Measurements from ENCODE around the gene ACSL6.

The ACSL6 gene

DNA sequence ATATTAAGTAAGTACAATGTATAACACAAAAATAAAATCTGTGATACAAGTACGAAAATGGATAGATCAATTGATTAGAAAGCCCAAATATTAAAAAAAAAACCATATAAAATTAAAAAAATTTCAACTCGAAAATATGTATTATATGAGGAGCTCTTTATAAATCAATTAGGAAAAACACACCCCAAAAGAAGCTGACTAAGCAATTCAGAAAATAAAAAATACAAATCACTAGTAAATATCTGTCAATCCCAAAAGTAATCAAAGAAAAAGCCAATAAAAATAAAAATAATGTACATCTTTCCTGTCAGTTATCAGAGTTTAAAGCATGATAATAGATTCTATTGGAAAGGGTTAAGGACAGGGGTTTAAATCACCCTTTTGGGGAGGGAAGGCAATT, 10.2 kb upstream of the ACSL6 start:
- H3K9me3 ChIP-seq (ENCODE audit: control insufficient read depth, low read depth, low read length) = no peaks in the 10 kb centered on the region
- H3K36me3 ChIP-seq (ENCODE audit: control insufficient read depth, low read depth, low read length) = no peaks in the 10 kb centered on the region
- no peak overlapping the region for H3K27ac ChIP-seq (ENCODE audit: low read length)
- no peak overlapping the region for H3K9ac ChIP-seq (ENCODE audit: low read length)
- no peak overlapping the region for H3K4me3 ChIP-seq (ENCODE audit: low read length)
- H3K4me1 ChIP-seq (ENCODE audit: control insufficient read depth, low read depth, low read length) = no peaks in the 10 kb centered on the region
- H3K27me3 ChIP-seq (ENCODE audit: control insufficient read depth, insufficient read depth, low read length) = no peaks in the 10 kb centered on the region

- Histone ChIP-seq H3K9ac (ENCODE audit: low read length) (no peak overlapping the region), H3K27me3 (ENCODE audit: control insufficient read depth, insufficient read depth, low read length) (no peaks in the 10 kb centered on the region), H3K4me3 (ENCODE audit: low read length) (no peak overlapping the region), H3K4me1 (ENCODE audit: control insufficient read depth, low read depth, low read length) (no peaks in the 10 kb centered on the region), H3K9me3 (ENCODE audit: control insufficient read depth, low read depth, low read length) (no peaks in the 10 kb centered on the region), H3K36me3 (ENCODE audit: control insufficient read depth, low read depth, low read length) (no peaks in the 10 kb centered on the region), H3K27ac (ENCODE audit: low read length) (no peak overlapping the region)
These were observed 9.3 kb upstream of the ACSL6 start for GRCh38 chr5:132020568-132021339.

DNA sequence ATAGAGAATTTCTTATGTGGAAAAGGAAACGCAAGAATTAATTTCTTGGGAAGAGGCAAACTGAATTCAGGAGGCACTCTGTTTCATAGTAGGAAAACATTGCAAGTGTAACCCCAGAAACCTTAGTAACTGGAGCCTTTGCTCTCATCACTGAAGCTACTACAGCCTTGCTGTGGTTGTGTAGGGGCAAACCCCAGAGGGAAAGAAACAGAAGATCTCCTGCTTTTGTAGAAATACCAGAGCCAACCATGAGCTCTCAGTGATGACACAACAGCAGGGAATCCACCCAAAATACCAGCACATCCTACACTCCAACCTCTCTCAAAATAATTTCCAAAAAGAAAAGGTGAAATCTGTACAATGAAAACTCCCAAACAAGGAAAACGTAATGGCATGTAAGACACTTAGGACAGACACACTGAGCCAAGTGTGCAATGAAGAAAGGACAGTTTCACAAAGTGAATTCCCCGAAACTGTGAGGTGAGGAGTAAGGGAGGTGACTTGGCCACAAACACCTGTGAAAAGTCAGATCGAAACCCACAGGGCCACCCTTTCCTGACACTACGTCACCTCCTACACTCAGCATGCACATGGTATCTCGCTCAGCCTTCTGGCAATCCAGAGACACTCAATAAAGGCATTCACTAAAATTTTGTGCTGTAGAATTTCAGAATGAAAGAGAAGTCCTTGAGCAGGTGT, 8.5 kb upstream of the ACSL6 start:
- no peaks in the 10 kb centered on the region for H3K9me3 ChIP-seq (ENCODE audit: control insufficient read depth, low read depth, low read length)
- H3K27me3 ChIP-seq (ENCODE audit: control insufficient read depth, insufficient read depth, low read length) = no peaks in the 10 kb centered on the region
- no peak overlapping the region for H3K9ac ChIP-seq (ENCODE audit: low read length)
- no peaks in the 10 kb centered on the region for H3K4me1 ChIP-seq (ENCODE audit: control insufficient read depth, low read depth, low read length)
- H3K36me3 ChIP-seq (ENCODE audit: control insufficient read depth, low read depth, low read length) = no peaks in the 10 kb centered on the region
- no peak overlapping the region for H3K27ac ChIP-seq (ENCODE audit: low read length)
- no peak overlapping the region for H3K4me3 ChIP-seq (ENCODE audit: low read length)

GRCh38 chr5:132019337-132019736, 7.9 kb upstream of the ACSL6 start:
- Histone ChIP-seq H3K9me3 (ENCODE audit: control insufficient read depth, low read depth, low read length) (no peaks in the 10 kb centered on the region), H3K4me3 (ENCODE audit: low read length) (no peak overlapping the region), H3K9ac (ENCODE audit: low read length) (no peak overlapping the region), H3K27ac (ENCODE audit: low read length) (no peak overlapping the region), H3K27me3 (ENCODE audit: control insufficient read depth, insufficient read depth, low read length) (no peaks in the 10 kb centered on the region), H3K36me3 (ENCODE audit: control insufficient read depth, low read depth, low read length) (no peaks in the 10 kb centered on the region), H3K4me1 (ENCODE audit: control insufficient read depth, low read depth, low read length) (no peaks in the 10 kb centered on the region)

DNA sequence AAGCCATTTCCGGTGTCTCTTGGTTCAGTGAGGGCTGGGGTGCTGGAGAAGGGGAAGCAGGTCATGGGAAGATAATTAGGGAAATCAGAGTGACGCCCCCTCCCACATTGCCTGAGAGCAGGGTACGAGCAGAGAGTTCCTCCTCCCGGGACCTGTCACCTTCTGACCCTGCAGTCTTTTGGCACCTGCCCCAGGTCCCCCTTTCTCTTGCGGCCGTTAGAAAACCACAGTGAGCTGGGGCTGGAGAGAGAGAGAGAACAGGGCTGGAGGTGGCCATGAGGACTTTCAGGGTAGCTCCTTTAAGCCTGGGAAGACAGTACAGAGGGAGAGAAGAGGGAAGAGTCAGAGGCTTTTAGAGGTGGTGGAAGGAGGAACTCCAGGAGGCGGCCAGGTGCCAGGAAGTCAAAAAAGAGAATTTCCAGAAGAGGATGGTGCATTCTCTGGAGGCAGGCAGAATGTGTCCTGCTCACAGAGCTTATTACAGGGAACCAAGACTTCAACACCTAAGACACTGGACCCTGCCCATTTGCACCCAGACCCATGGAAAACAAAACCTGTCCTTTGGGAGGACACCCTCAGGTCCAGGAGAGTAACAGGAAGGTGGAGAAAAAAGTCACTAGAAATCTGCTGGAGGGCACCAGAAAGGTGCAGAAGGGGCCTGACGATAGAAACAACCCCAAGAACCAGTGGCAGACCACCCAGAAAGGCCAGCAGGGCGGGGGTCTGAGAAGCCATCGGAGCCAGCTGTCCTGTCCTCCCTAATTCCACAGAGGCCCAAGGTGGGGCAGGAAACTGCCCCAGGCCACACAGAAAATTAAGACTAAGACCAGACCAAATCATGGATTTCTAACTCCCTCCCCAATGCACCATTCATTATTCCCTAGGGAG, 6.5 kb upstream of the ACSL6 start:
- H3K36me3 ChIP-seq (ENCODE audit: control insufficient read depth, low read depth, low read length) = no peaks in the 10 kb centered on the region
- H3K27me3 ChIP-seq (ENCODE audit: control insufficient read depth, insufficient read depth, low read length) = no peaks in the 10 kb centered on the region
- no peaks in the 10 kb centered on the region for H3K4me1 ChIP-seq (ENCODE audit: control insufficient read depth, low read depth, low read length)
- H3K9me3 ChIP-seq (ENCODE audit: control insufficient read depth, low read depth, low read length) = no peaks in the 10 kb centered on the region
- H3K27ac ChIP-seq (ENCODE audit: low read length) = no peak overlapping the region
- no peak overlapping the region for H3K9ac ChIP-seq (ENCODE audit: low read length)
- no peak overlapping the region for H3K4me3 ChIP-seq (ENCODE audit: low read length)

- no peaks in the 10 kb centered on the region for H3K36me3 ChIP-seq (ENCODE audit: control insufficient read depth, low read depth, low read length)
- peaks cover 5% of the 10 kb centered on the region for H3K27me3 ChIP-seq (ENCODE audit: control insufficient read depth, insufficient read depth, low read length)
- H3K4me3 ChIP-seq (ENCODE audit: low read length) = no peak overlapping the region
- H3K27ac ChIP-seq (ENCODE audit: low read length) = no peak overlapping the region
- H3K9ac ChIP-seq (ENCODE audit: low read length) = no peak overlapping the region
- H3K9me3 ChIP-seq (ENCODE audit: control insufficient read depth, low read depth, low read length) = no peaks in the 10 kb centered on the region
- H3K4me1 ChIP-seq (ENCODE audit: control insufficient read depth, low read depth, low read length) = no peaks in the 10 kb centered on the region
These were observed 5.9 kb upstream of the ACSL6 start for GRCh38 chr5:132017316-132017715.

DNA sequence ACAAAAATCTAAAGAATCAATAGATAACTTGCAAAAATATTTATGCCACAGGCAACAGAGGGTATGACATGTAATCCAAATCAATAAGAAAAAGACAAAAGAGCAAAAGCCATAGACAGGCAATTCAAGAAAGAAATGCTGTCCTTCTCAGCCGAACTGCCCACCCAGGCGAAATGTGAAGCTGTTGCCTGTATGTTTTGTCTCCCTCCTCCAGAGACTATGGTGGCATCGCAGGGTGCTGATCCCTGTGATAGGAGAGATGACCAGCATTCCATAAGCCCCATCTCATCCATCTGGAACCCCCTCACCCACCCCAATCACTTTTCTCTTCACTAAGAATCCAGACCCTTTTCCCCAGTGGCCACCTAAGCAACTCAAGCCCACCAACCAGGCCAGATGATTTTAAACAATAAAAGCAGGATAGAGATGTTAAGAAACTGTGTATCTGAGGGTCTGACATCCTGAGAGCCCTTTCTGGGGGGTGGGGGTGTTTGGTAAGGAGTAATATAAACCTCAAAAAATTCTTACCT, 5.3 kb upstream of the ACSL6 start:
- Histone ChIP-seq H3K27me3 (ENCODE audit: control insufficient read depth, insufficient read depth, low read length) (peaks cover 10% of the 10 kb centered on the region), H3K4me1 (ENCODE audit: control insufficient read depth, low read depth, low read length) (no peaks in the 10 kb centered on the region), H3K27ac (ENCODE audit: low read length) (no peak overlapping the region), H3K9ac (ENCODE audit: low read length) (no peak overlapping the region), H3K4me3 (ENCODE audit: low read length) (no peak overlapping the region), H3K36me3 (ENCODE audit: control insufficient read depth, low read depth, low read length) (no peaks in the 10 kb centered on the region), H3K9me3 (ENCODE audit: control insufficient read depth, low read depth, low read length) (no peaks in the 10 kb centered on the region)

DNA sequence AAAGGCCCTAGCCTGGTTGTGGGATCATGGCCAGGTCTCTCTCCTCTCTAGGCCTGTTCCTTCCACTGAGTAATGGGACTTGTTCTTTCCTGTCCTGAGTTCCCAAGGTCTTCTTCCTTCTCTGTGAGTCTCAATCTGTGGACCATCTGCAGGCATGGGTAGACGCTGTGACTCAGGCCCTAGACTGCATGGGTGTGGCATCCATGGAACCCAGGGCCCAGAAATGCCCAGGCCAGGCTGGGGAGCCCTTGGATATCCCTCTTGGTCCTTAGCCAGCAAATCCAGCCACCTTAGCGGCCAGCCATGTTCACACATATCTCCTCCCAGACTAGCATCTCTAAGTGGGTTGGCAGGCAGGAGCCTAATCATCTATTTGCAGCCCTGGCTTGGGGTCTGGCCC, 2.3 kb upstream of the ACSL6 start:
- peaks cover 8% of the 10 kb centered on the region for H3K4me1 ChIP-seq (ENCODE audit: control insufficient read depth, low read depth, low read length)
- H3K9ac ChIP-seq (ENCODE audit: low read length) = no peak overlapping the region
- no peaks in the 10 kb centered on the region for H3K9me3 ChIP-seq (ENCODE audit: control insufficient read depth, low read depth, low read length)
- H3K36me3 ChIP-seq (ENCODE audit: control insufficient read depth, low read depth, low read length) = no peaks in the 10 kb centered on the region
- H3K27me3 ChIP-seq (ENCODE audit: control insufficient read depth, insufficient read depth, low read length) = peaks cover 33% of the 10 kb centered on the region
- H3K4me3 ChIP-seq (ENCODE audit: low read length) = no peak overlapping the region
- H3K27ac ChIP-seq (ENCODE audit: low read length) = no peak overlapping the region

DNA sequence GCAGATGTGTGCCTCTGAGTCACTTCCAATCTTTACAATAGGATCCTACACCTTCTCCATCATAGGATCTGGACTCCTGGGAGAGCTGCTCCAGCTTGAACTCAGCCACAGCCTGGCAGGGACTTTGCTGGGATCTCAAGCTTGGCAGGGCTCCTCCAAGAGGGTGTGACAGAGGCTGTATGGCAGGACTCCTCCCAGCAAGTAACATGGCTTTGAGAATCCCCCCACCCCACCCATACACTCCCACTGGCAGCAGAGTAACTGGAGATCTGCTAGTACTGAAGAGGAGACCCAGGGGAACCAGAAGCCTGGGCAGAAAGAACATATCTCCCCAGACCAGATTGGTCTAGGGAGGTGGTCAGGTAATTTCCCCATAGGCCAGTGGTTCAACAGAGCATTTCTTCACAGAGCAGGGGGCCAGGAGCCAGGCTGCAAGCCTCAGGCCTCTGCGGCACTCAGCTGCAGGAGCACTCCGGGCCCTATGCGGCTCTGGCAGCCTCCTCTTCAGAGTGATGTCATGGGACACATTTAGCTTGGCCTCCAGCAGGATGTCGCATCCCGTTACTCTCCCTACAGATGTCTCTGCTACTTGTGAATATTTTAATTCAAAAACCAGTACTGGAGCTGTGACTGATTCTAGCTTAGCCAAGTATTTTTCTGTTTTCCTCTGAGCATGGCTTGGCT, 1.7 kb upstream of the ACSL6 start:
- peaks cover 8% of the 10 kb centered on the region for H3K4me1 ChIP-seq (ENCODE audit: control insufficient read depth, low read depth, low read length)
- H3K27ac ChIP-seq (ENCODE audit: low read length) = no peak overlapping the region
- peaks cover 33% of the 10 kb centered on the region for H3K27me3 ChIP-seq (ENCODE audit: control insufficient read depth, insufficient read depth, low read length)
- no peaks in the 10 kb centered on the region for H3K36me3 ChIP-seq (ENCODE audit: control insufficient read depth, low read depth, low read length)
- no peak overlapping the region for H3K9ac ChIP-seq (ENCODE audit: low read length)
- no peak overlapping the region for H3K4me3 ChIP-seq (ENCODE audit: low read length)
- H3K9me3 ChIP-seq (ENCODE audit: control insufficient read depth, low read depth, low read length) = no peaks in the 10 kb centered on the region

DNA sequence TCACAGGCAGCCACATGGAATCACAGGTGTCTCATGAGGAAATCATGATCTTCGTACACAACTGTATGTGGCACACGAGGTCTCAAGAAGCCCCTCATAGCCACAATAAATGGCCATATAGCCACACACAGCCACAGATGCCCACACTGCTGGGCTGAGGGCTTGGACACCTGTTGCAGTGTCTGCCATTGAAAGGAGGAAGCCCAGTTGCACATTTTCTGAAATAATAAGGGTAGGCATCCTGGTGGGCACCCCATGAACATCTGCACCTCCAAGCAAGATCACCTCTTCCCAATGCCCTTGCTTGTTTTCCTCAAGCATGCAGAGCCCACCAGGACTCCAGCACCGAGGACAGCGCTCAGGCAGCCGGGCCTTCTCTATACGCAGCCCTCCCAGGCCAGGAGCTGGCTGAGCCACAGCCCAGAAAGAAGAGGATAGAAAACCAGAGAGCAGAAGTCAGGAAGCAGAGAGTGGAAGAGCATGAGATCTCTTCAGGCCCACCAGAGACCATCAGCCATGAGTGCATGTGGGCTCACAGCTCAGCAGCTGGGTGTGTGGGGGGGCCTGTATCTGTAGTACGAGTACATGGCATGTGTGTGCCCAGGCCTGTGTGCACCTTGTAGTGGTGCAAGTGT, 1.0 kb upstream of the ACSL6 start:
- H3K9me3 ChIP-seq (ENCODE audit: control insufficient read depth, low read depth, low read length) = no peaks in the 10 kb centered on the region
- H3K4me3 ChIP-seq (ENCODE audit: low read length) = peak overlapping the region; percentile 51
- no peak overlapping the region for H3K9ac ChIP-seq (ENCODE audit: low read length)
- H3K4me1 ChIP-seq (ENCODE audit: control insufficient read depth, low read depth, low read length) = peaks cover 8% of the 10 kb centered on the region
- H3K27ac ChIP-seq (ENCODE audit: low read length) = no peak overlapping the region
- H3K36me3 ChIP-seq (ENCODE audit: control insufficient read depth, low read depth, low read length) = no peaks in the 10 kb centered on the region
- peaks cover 33% of the 10 kb centered on the region for H3K27me3 ChIP-seq (ENCODE audit: control insufficient read depth, insufficient read depth, low read length)
